HUES6 (cell line): ENCODE data around the gene AGAP2.

ENCODE experiments used
- H3K27ac ChIP-seq: 2 replicates; pipeline ENCODE4 v1.7.0; 2013; ENCODE audit warnings: low read depth, mild to moderate bottlenecking, low read length, inconsistent platforms
- H3K27me3 ChIP-seq: 2 replicates; pipeline ENCODE4 v1.6.1; 2013; ENCODE audit warnings: low read length; ENCODE audit not compliant: control insufficient read depth, insufficient read depth
- H3K36me3 ChIP-seq: 2 replicates; pipeline ENCODE4 v1.6.1; 2013; ENCODE audit warnings: low read length; ENCODE audit not compliant: control insufficient read depth, insufficient read depth
- H3K4me1 ChIP-seq: 2 replicates; pipeline ENCODE4 v1.6.1; 2013; ENCODE audit warnings: low read length; ENCODE audit not compliant: control insufficient read depth, insufficient read depth
- H3K4me3 ChIP-seq: 2 replicates; pipeline ENCODE4 v1.5.1; 2013; ENCODE audit warnings: low read depth, low read length
- H3K9ac ChIP-seq: one replicate; pipeline ENCODE4 v1.6.1; 2013; ENCODE audit warnings: mild to moderate bottlenecking, low read length
- H3K9me3 ChIP-seq: 2 replicates; pipeline ENCODE4 v1.6.1; 2013; ENCODE audit warnings: low read depth, low read length; ENCODE audit not compliant: control insufficient read depth, insufficient read depth

Gene AGAP2

GRCh38 chr12:57707250-57707649 lies 31.3 kb downstream of the AGAP2 start:
- Histone ChIP-seq H3K27ac (no peak overlapping the region), H3K9ac (no peak overlapping the region), H3K36me3 (no peaks in the 10 kb centered on the region), H3K4me1 (no peaks in the 10 kb centered on the region), H3K4me3 (no peak overlapping the region), H3K9me3 (peaks cover 4% of the 10 kb centered on the region; the same call in 1 of the 2 replicates), H3K27me3 (no peaks in the 10 kb centered on the region)

DNA sequence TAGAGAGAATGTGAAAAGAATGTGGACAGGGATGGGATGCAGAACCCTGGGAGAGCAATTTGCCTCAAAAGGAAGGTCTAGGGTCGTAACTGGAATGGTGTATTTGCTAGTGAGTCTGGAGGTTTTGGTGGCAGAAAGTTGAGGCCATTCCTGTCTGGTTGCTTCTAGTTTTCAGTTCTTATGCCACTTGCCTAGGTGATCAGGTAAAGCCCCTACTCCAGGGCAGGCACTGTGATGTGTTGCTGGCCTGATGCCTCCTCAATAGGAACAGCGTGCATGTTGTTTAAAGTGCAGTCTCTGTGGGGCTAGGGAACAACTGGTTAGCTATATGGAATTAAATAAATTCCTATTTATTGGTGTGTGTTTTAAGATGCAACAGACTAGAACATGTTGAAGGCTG lies 38.2 kb downstream of the AGAP2 start:
- H3K27ac ChIP-seq: no peak overlapping the region
- H3K27me3 ChIP-seq: no peaks in the 10 kb centered on the region
- no peak overlapping the region for H3K4me3 ChIP-seq
- H3K9me3 ChIP-seq: peaks cover 4% of the 10 kb centered on the region; the same call in 1 of the 2 replicates
- peaks cover 24% of the 10 kb centered on the region; the same call in 1 of the 2 replicates for H3K36me3 ChIP-seq
- no peak overlapping the region for H3K9ac ChIP-seq
- no peaks in the 10 kb centered on the region for H3K4me1 ChIP-seq

- H3K27me3 ChIP-seq: no peaks in the 10 kb centered on the region
- H3K9me3 ChIP-seq: no peaks in the 10 kb centered on the region
- H3K36me3 ChIP-seq: peaks cover 24% of the 10 kb centered on the region; the same call in 1 of the 2 replicates
- no peak overlapping the region for H3K27ac ChIP-seq
- no peak overlapping the region for H3K4me3 ChIP-seq
- H3K4me1 ChIP-seq: no peaks in the 10 kb centered on the region
- H3K9ac ChIP-seq: no peak overlapping the region
Observed at GRCh38 chr12:57698414-57698813, 40.1 kb downstream of the AGAP2 start.

GRCh38 chr12:57697076-57697475 lies 41.5 kb downstream of the AGAP2 start:
- H3K36me3 ChIP-seq: peaks cover 24% of the 10 kb centered on the region; the same call in 1 of the 2 replicates
- no peaks in the 10 kb centered on the region for H3K4me1 ChIP-seq
- no peak overlapping the region for H3K27ac ChIP-seq
- no peak overlapping the region for H3K4me3 ChIP-seq
- no peak overlapping the region for H3K9ac ChIP-seq
- H3K27me3 ChIP-seq: no peaks in the 10 kb centered on the region
- no peaks in the 10 kb centered on the region for H3K9me3 ChIP-seq

GRCh38 chr12:57695770-57696432 lies 42.6 kb downstream of the AGAP2 start:
- no peaks in the 10 kb centered on the region for H3K27me3 ChIP-seq
- no peak overlapping the region for H3K9ac ChIP-seq
- H3K9me3 ChIP-seq: no peaks in the 10 kb centered on the region
- no peak overlapping the region for H3K4me3 ChIP-seq
- no peak overlapping the region for H3K27ac ChIP-seq
- no peaks in the 10 kb centered on the region for H3K4me1 ChIP-seq
- H3K36me3 ChIP-seq: peaks cover 24% of the 10 kb centered on the region; the same call in 1 of the 2 replicates

- Histone ChIP-seq H3K27ac (no peak overlapping the region), H3K9ac (peak overlapping the region; percentile 77), H3K27me3 (no peaks in the 10 kb centered on the region; the same call in 1 of the 2 replicates), H3K9me3 (no peaks in the 10 kb centered on the region), H3K36me3 (peaks cover 24% of the 10 kb centered on the region; the same call in 1 of the 2 replicates), H3K4me1 (no peaks in the 10 kb centered on the region), H3K4me3 (peak overlapping the region; percentile 94)
Observed at GRCh38 chr12:57694459-57695019, 44.0 kb downstream of the AGAP2 start.

DNA sequence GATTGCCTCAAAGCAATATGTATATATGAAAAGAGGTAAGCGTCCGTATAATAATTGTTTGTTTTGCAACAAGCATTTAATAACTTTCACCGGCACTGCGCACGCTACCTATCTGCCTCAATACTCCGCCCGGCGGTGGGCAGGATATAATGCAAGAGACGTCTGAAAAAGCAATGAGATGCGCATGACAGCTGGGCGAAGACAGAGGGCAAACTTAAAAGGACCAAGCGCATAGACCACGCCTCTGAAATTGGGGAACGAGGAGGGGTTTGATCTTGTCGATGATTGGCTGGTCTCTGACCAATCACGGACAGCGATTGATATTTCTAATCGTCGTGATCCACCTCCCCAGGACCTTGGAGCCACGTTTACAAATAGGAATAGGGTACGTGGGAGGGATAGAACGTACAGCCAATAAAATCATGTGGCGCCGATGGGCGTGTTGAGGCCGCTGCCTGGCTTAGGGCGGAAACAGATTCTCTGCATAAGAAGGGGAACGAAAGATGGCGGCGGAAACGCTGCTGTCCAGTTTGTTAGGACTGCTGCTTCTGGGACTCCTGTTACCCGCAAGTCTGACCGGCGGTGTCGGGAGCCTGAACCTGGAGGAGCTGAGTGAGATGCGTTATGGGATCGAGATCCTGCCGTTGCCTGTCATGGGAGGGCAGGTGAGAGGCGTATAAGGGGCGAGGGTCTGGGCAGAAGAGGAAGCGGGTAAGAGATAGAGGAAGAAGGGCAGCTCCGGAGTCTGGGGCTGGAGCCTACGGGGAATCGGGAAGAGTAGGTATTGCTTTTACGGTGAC lies 44.7 kb downstream of the AGAP2 start, which contains the start of gene OS9:
OS9 (plus strand) TSS at position 474 of the 800 bp plus-strand sequence; CDS start at position 504, 30 bp downstream.
- Histone ChIP-seq H3K27me3 (no peaks in the 10 kb centered on the region; the same call in 1 of the 2 replicates), H3K36me3 (peaks cover 24% of the 10 kb centered on the region; the same call in 1 of the 2 replicates), H3K27ac (no peak within 1 kb of the TSS), H3K9me3 (no peaks in the 10 kb centered on the region), H3K4me3 (peak within 1 kb of the TSS; percentile 94), H3K9ac (peak within 1 kb of the TSS; percentile 77), H3K4me1 (no peaks in the 10 kb centered on the region)

DNA sequence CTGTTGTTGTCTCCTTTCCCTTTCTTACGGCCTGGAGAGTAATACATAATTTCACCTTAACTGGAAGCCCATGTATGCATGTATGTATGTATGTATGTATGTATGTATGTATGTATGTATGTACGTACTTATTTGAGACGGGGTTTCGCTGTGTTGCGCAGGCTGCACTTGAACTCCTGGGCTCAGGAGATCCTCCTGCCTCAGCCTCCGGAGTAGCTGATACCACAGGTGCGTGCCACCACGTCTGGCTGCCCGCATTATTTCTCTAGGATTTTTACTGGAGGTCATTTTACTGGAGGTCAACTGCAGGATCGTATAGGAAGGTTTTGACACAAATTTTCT lies 45.3 kb downstream of the AGAP2 start:
- H3K27ac ChIP-seq: no peak overlapping the region
- H3K36me3 ChIP-seq: peaks cover 24% of the 10 kb centered on the region; the same call in 1 of the 2 replicates
- H3K9me3 ChIP-seq: no peaks in the 10 kb centered on the region
- H3K27me3 ChIP-seq: no peaks in the 10 kb centered on the region; the same call in 1 of the 2 replicates
- peak overlapping the region; percentile 94 for H3K4me3 ChIP-seq
- H3K4me1 ChIP-seq: no peaks in the 10 kb centered on the region
- H3K9ac ChIP-seq: no peak overlapping the region

DNA sequence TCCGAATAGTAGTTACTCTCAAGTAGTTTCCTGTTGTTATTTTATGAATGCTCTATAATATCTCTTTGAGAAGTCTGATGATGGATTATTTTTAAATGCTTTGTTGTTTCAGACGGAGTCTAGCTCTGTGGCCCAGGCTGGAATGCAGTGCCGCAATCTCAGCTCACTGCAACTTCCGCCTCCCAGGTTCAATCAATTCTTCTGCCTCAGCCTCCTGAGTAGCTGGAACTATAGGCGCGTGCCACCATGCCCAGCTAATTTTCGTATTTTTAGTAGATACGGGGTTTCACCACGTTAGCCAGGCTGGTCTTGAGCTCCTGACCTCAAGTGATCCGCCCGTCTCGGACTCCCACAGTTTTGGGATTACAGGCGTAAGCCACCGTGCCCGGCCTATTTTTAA lies 46.0 kb downstream of the AGAP2 start:
- Histone ChIP-seq H3K4me1 (no peaks in the 10 kb centered on the region), H3K9ac (no peak overlapping the region), H3K27ac (no peak overlapping the region), H3K9me3 (no peaks in the 10 kb centered on the region), H3K36me3 (0 out of 2 replicates have a peak, but pooled peaks cover 16% of the 10 kb centered on the region), H3K27me3 (no peaks in the 10 kb centered on the region; the same call in 1 of the 2 replicates), H3K4me3 (no peak overlapping the region)

GRCh38 chr12:57688931-57689330 lies 49.6 kb downstream of the AGAP2 start:
- Histone ChIP-seq H3K36me3 (no peaks in the 10 kb centered on the region), H3K27ac (no peak overlapping the region), H3K9me3 (no peaks in the 10 kb centered on the region), H3K4me1 (no peaks in the 10 kb centered on the region), H3K4me3 (no peak overlapping the region), H3K9ac (no peak overlapping the region), H3K27me3 (peaks cover 3% of the 10 kb centered on the region; the same call in 1 of the 2 replicates)

DNA sequence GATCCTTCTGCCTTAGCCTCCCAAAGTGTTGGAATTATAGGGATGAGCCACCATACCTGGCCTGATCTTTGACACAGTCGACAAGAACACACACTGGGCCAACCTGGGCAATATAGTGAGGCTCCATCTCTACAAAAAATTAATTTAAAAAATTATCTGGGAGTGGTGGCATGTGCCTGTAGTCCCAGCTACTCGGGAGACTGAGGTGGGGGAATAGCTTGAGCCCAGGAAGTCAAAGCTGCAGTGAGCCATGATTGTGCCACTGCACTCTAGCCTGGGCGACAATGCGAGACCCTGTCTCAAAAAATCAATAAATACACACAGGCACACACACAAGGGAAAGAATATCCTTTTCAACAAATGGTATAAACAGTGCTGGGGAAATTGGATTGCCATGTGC lies 50.7 kb downstream of the AGAP2 start:
- H3K36me3 ChIP-seq: no peaks in the 10 kb centered on the region
- no peak overlapping the region for H3K9ac ChIP-seq
- H3K4me3 ChIP-seq: no peak overlapping the region
- peaks cover 3% of the 10 kb centered on the region; the same call in 1 of the 2 replicates for H3K27me3 ChIP-seq
- H3K9me3 ChIP-seq: no peaks in the 10 kb centered on the region
- no peak overlapping the region for H3K27ac ChIP-seq
- no peaks in the 10 kb centered on the region for H3K4me1 ChIP-seq
